ENCODE measurements around the gene DEAF1.

DEAF1 gene

GRCh38 chr11:686451-687243 lies 8.4 kb downstream of the DEAF1 start:
- TF ChIP-seq CTCF (conservative IDR thresholded peaks at IDR 0.05; ENCODE audit: low read length), result no peak
- no peak overlapping the region for H2AFZ ChIP-seq (ENCODE audit: low read length)
- H3K36me3 ChIP-seq (ENCODE audit: insufficient read depth, low read length), result peaks cover 47% of the 10 kb centered on the region; the same call in 1 of the 2 replicates

GRCh38 chr11:680970-681369 lies 14.1 kb downstream of the DEAF1 start:
- peaks cover 3% of the 10 kb centered on the region for H4K20me1 ChIP-seq (ENCODE audit: insufficient read depth, low read length, poor library complexity, severe bottlenecking)
- H3K27me3 ChIP-seq (ENCODE audit: insufficient read depth, low read length, poor library complexity, severe bottlenecking), result no peaks in the 10 kb centered on the region
- no peaks in the 10 kb centered on the region for H3K79me2 ChIP-seq (ENCODE audit: insufficient read depth, low read length)
- H3F3A ChIP-seq (ENCODE audit: low read depth), result no peaks in the 10 kb centered on the region
- peaks cover 39% of the 10 kb centered on the region; the same call in 1 of the 2 replicates for H3K36me3 ChIP-seq (ENCODE audit: insufficient read depth, low read length)
- H3K4me2 ChIP-seq (ENCODE audit: low read depth, low read length, poor library complexity, severe bottlenecking), result no peak overlapping the region
- H3K4me1 ChIP-seq (ENCODE audit: insufficient read depth, low read length, poor library complexity, severe bottlenecking), result no peaks in the 10 kb centered on the region
- no peak overlapping the region for H3K9ac ChIP-seq (ENCODE audit: low read depth, low read length, poor library complexity, severe bottlenecking)
- H2AFZ ChIP-seq (ENCODE audit: low read length), result no peak overlapping the region
- H3K4me3 ChIP-seq (ENCODE audit: low read length, poor library complexity, severe bottlenecking), result no peak overlapping the region
- H3K9me3 ChIP-seq (ENCODE audit: insufficient read depth, low read depth, low read length), result no peaks in the 10 kb centered on the region
- TF ChIP-seq EZH2phosphoT487 (IDR thresholded peaks at IDR 0.05; ENCODE audit: borderline replicate concordance) (no peak), CTCF (conservative IDR thresholded peaks at IDR 0.05; ENCODE audit: low read length) (no peak)
- H3K9me2 ChIP-seq (replicated peaks; ENCODE audit: low read depth, low read length), result no peaks in the 10 kb centered on the region

More at GRCh38 chr11:686451-687243, 8.4 kb downstream of the DEAF1 start:
- Histone ChIP-seq H3K79me2 (ENCODE audit: insufficient read depth, low read length) (peaks cover 22% of the 10 kb centered on the region), H3F3A (ENCODE audit: low read depth) (peaks cover 3% of the 10 kb centered on the region; the same call in 1 of the 2 replicates), H3K4me2 (ENCODE audit: low read depth, low read length, poor library complexity, severe bottlenecking) (no peak overlapping the region), H3K9me3 (ENCODE audit: insufficient read depth, low read depth, low read length) (no peaks in the 10 kb centered on the region), H3K9ac (ENCODE audit: low read depth, low read length, poor library complexity, severe bottlenecking) (no peak overlapping the region), H4K20me1 (ENCODE audit: insufficient read depth, low read length, poor library complexity, severe bottlenecking) (peaks cover 16% of the 10 kb centered on the region), H3K9me2 (replicated peaks; ENCODE audit: low read depth, low read length) (no peaks in the 10 kb centered on the region), H3K27me3 (ENCODE audit: insufficient read depth, low read length, poor library complexity, severe bottlenecking) (no peaks in the 10 kb centered on the region), H3K4me1 (ENCODE audit: insufficient read depth, low read length, poor library complexity, severe bottlenecking) (peaks cover 31% of the 10 kb centered on the region), H3K4me3 (ENCODE audit: low read length, poor library complexity, severe bottlenecking) (no peak overlapping the region)

- no peaks in the 10 kb centered on the region for H3K79me2 ChIP-seq (ENCODE audit: insufficient read depth, low read length)
- H2AFZ ChIP-seq (ENCODE audit: low read length), result no peak overlapping the region
- no peak overlapping the region for H3K4me3 ChIP-seq (ENCODE audit: low read length, poor library complexity, severe bottlenecking)
- TF ChIP-seq CTCF (conservative IDR thresholded peaks at IDR 0.05; ENCODE audit: low read length), result no peak
- no peak for TF ChIP-seq EZH2phosphoT487 (IDR thresholded peaks at IDR 0.05; ENCODE audit: borderline replicate concordance)
- H3K27me3 ChIP-seq (ENCODE audit: insufficient read depth, low read length, poor library complexity, severe bottlenecking), result no peaks in the 10 kb centered on the region
- H3K9me2 ChIP-seq (replicated peaks; ENCODE audit: low read depth, low read length), result no peaks in the 10 kb centered on the region
- H3K9me3 ChIP-seq (ENCODE audit: insufficient read depth, low read depth, low read length), result no peaks in the 10 kb centered on the region
- H3K36me3 ChIP-seq (ENCODE audit: insufficient read depth, low read length), result peaks cover 39% of the 10 kb centered on the region; the same call in 1 of the 2 replicates
- no peak overlapping the region for H3K9ac ChIP-seq (ENCODE audit: low read depth, low read length, poor library complexity, severe bottlenecking)
- peaks cover 3% of the 10 kb centered on the region for H4K20me1 ChIP-seq (ENCODE audit: insufficient read depth, low read length, poor library complexity, severe bottlenecking)
- H3K4me1 ChIP-seq (ENCODE audit: insufficient read depth, low read length, poor library complexity, severe bottlenecking), result no peaks in the 10 kb centered on the region
- no peaks in the 10 kb centered on the region for H3F3A ChIP-seq (ENCODE audit: low read depth)
- H3K4me2 ChIP-seq (ENCODE audit: low read depth, low read length, poor library complexity, severe bottlenecking), result no peak overlapping the region
Measured at GRCh38 chr11:680476-680875, 14.5 kb downstream of the DEAF1 start.
